SK-N-SH (cell line): ENCODE results near the gene EXOC6B. TPM values are rescaled to one million over a fixed set of nuclear protein-coding genes. Genes with fewer than 3 reads are reported as not detected.

Experiments used
- CTCF ChIA-PET: fragments of 300-600, 350-600 bp; formaldehyde crosslinking; extraction: SDS; loops from one replicate; lab custom pipeline; 2021; lab: Yijun Ruan, JAX
- POLR2A ChIA-PET: fragments of 350-600 bp; sonication (Branson Sonifier 250); formaldehyde crosslinking; extraction: SDS; loops from one replicate; lab custom pipeline; 2020; ENCODE audit warnings: antibody characterized with exemption, inconsistent platforms; lab: Yijun Ruan, JAX
- DNase-seq: peaks from one replicate; pipeline ENCODE4 v3.0.0; 2012
- H2AFZ ChIP-seq: fragments of 200-600 bp; sonication (generic); 2 replicates; pipeline ENCODE4 v1.8.1; 2016; ENCODE audit warnings: antibody characterized with exemption, mild to moderate bottlenecking, low read depth
- H3F3A ChIP-seq: fragments of 200-600 bp; sonication (generic); replicated peaks from 2 replicates; pipeline ENCODE3; 2016; ENCODE audit warnings: antibody characterized with exemption, mild to moderate bottlenecking; ENCODE audit not compliant: insufficient read depth
- H3K27ac ChIP-seq, 2 experiments: fragments of 200-500 bp in 1 of 2; fragments of 200-600 bp in 1 of 2; sonication (Bioruptor generic) in 1 of 2; sonication (generic), shearing (Covaris generic) in 1 of 2; 2 replicates each; pipeline versions ENCODE4 v1.5.1 to v1.6.1; 2014 to 2016; ENCODE audit warnings: low read depth in 2 of 2, inconsistent platforms in 1 of 2, low read length in 1 of 2, mild to moderate bottlenecking in 1 of 2, mixed read lengths in 1 of 2
- H3K27me3 ChIP-seq: fragments of 200-600 bp; sonication (generic), shearing (Covaris generic); 2 replicates; pipeline ENCODE4 v1.6.1; 2016; ENCODE audit warnings: mixed run types; ENCODE audit not compliant: insufficient read depth
- H3K36me3 ChIP-seq, 2 experiments: fragments of 200-500 bp in 1 of 2; fragments of 200-600 bp in 1 of 2; sonication (Bioruptor generic) in 1 of 2; sonication (generic) in 1 of 2; replicated peaks in 1 of 2; 2 replicates each; pipeline versions ENCODE3 to v1.5.1; 2014 to 2016; ENCODE audit warnings: low read length in 1 of 2, mild to moderate bottlenecking in 1 of 2; ENCODE audit not compliant: insufficient read depth in 2 of 2, control insufficient read depth in 1 of 2
- H3K4me1 ChIP-seq, 2 experiments: fragments of 200-500 bp in 1 of 2; fragments of 200-600 bp in 1 of 2; sonication (Bioruptor generic) in 1 of 2; sonication (generic), shearing (Covaris generic) in 1 of 2; 2 replicates each; pipeline versions ENCODE4 v1.5.1 to v1.6.1; 2014 to 2016; ENCODE audit warnings: low read depth in 1 of 2, low read length in 1 of 2, mixed run types in 1 of 2; ENCODE audit not compliant: insufficient read depth in 2 of 2, control insufficient read depth in 1 of 2
- H3K4me2 ChIP-seq: fragments of 200-600 bp; sonication (generic), shearing (Covaris generic); 2 replicates; pipeline ENCODE4 v1.6.1; 2017; ENCODE audit warnings: mixed run types
- H3K4me3 ChIP-seq, 2 experiments: fragments of 200-500 bp in 1 of 2; fragments of 200-600 bp in 1 of 2; sonication (Bioruptor generic) in 1 of 2; sonication (generic), shearing (Covaris generic) in 1 of 2; 2 replicates each; pipeline versions ENCODE4 v1.5.1 to v1.8.1; 2014 to 2016; ENCODE audit warnings: low read depth in 2 of 2, inconsistent platforms in 1 of 2, low read length in 1 of 2, mild to moderate bottlenecking in 1 of 2, mixed read lengths in 1 of 2, moderate library complexity in 1 of 2
- H3K79me2 ChIP-seq: fragments of 200-600 bp; sonication (generic); 2 replicates; pipeline ENCODE4 v1.8.1; 2017; ENCODE audit warnings: mild to moderate bottlenecking; ENCODE audit not compliant: insufficient read depth
- H3K9ac ChIP-seq: fragments of 200-600 bp; sonication (generic); 2 replicates; pipeline ENCODE4 v1.6.1; 2017; ENCODE audit warnings: mixed run types
- H3K9me2 ChIP-seq: fragments of 200-600 bp; sonication (generic); 2 replicates; pipeline ENCODE4 v1.6.1; 2017; ENCODE audit warnings: mixed run types
- H3K9me3 ChIP-seq: fragments of 200-600 bp; sonication (generic); 2 replicates; pipeline ENCODE4 v1.6.1; 2017; ENCODE audit warnings: mixed run types, mild to moderate bottlenecking, moderate library complexity
- H4K20me1 ChIP-seq: fragments of 200-600 bp; sonication (generic); 2 replicates; pipeline ENCODE4 v1.6.1; 2017; ENCODE audit warnings: mild to moderate bottlenecking, mixed run types; ENCODE audit not compliant: insufficient read depth
- CHD2 ChIP-seq: fragments of 150-350 bp; IDR thresholded peaks from 2 replicates; pipeline ENCODE4 v1.6.1; 2018; ENCODE audit warnings: low read length; ENCODE audit not compliant: partially characterized antibody
- CTCF ChIP-seq: fragments of 200-600 bp; sonication (generic); IDR thresholded peaks from 2 replicates; pipeline ENCODE4 v1.6.1; 2017; ENCODE audit warnings: antibody characterized with exemption, mild to moderate bottlenecking, moderate library complexity
- EP300 ChIP-seq, 2 experiments: IDR thresholded peaks; 2 replicates each; pipeline versions ENCODE4 v1.4.0 to v1.6.1; 2012; ENCODE audit warnings: borderline replicate concordance in 1 of 2, low read depth in 1 of 2, low read length in 1 of 2
- FOSL2 ChIP-seq: IDR thresholded peaks from 2 replicates; pipeline ENCODE4 v1.4.0; 2012; ENCODE audit warnings: low read depth, mild to moderate bottlenecking, moderate library complexity, borderline replicate concordance
- FOXM1 ChIP-seq: IDR thresholded peaks from 2 replicates; pipeline ENCODE4 v1.4.0; 2012; ENCODE audit warnings: low read depth, mild to moderate bottlenecking
- GABPA ChIP-seq: IDR thresholded peaks from 2 replicates; pipeline ENCODE4 v1.4.0; 2012; ENCODE audit warnings: low read depth, mild to moderate bottlenecking
- GATA2 ChIP-seq: sonication (generic); formaldehyde crosslinking; IDR thresholded peaks from 2 replicates; pipeline ENCODE4 v1.5.0; 2020; ENCODE audit warnings: mild to moderate bottlenecking, missing genetic modification reagents
- JUND ChIP-seq: IDR thresholded peaks from 2 replicates; pipeline ENCODE4 v1.4.0; 2012
- MXI1 ChIP-seq: IDR thresholded peaks from 2 replicates; pipeline ENCODE4 v1.6.1; 2012; ENCODE audit warnings: mild to moderate bottlenecking, low read depth, low read length, improper control_type of control experiment
- PBX3 ChIP-seq: IDR thresholded peaks from 2 replicates; pipeline ENCODE4; 2012
- RXRA ChIP-seq: IDR thresholded peaks from 2 replicates; pipeline ENCODE4 v1.4.0; 2012; ENCODE audit warnings: low read depth, mild to moderate bottlenecking, borderline replicate concordance
- TCF12 ChIP-seq: IDR thresholded peaks from 2 replicates; pipeline ENCODE4 v1.4.0; 2012
- TEAD4 ChIP-seq: IDR thresholded peaks from 2 replicates; pipeline ENCODE4 v1.4.0; 2012; ENCODE audit warnings: mild to moderate bottlenecking, borderline replicate concordance; ENCODE audit not compliant: insufficient read depth
- USF1 ChIP-seq: IDR thresholded peaks from 2 replicates; pipeline ENCODE4 v1.4.0; 2012; ENCODE audit warnings: low read depth, borderline replicate concordance
- WGBS: methylation state at CpG from one replicate; pipeline ENCODE4 v1.1.6; 2017; ENCODE audit warnings: low lambda C conversion rate; 5-methylcytosine and 5-hydroxymethylcytosine counted together
- polyA plus RNA-seq, 3 experiments: library from polyadenylated mRNA; depleted of rRNA; stranded (reverse); fragments of >200 nt; gene quantifications; 2 replicates each; pipeline ENCODE4 v1.2.3, GENCODE V29; 2012

EXOC6B gene
- polyA plus RNA-seq, 1 of the 3 experiments (the other 2 are of a cell fraction), result 7.4 TPM

GRCh38 chr2:72828840-72829507 is 3.1 kb upstream of the EXOC6B start:
- peaks cover 4 to 8% of the 10 kb centered on the region in 2 experiments; a peak in 2 of 4 replicates for H3K4me1 ChIP-seq
- POLR2A ChIA-PET, result no interaction called here
- no peaks in the 10 kb centered on the region for H3K9me2 ChIP-seq
- H3K79me2 ChIP-seq, result peaks cover 3% of the 10 kb centered on the region; the same call in 1 of the 2 replicates
- H2AFZ ChIP-seq, result no peak overlapping the region
- H3K9ac ChIP-seq, result no peak overlapping the region
- no peak overlapping the region for H3K27ac ChIP-seq
- no peak for TF ChIP-seq TEAD4
- no peak for TF ChIP-seq CHD2
- no peak for TF ChIP-seq FOSL2
- TF ChIP-seq GABPA, result no peak
- no peak for TF ChIP-seq GATA2
- TF ChIP-seq, all 33 proteins: peak for 0
- CTCF ChIA-PET, result interaction anchor here (0.8 to 2.3 kb wide), 2 partner anchors 31 to 59 kb away, joined by 3 to 8 read pairs; partner anchors contain the start of gene SPR
- no peaks in the 10 kb centered on the region for H3K27me3 ChIP-seq
- WGBS, result 68% methylated on average over 6 of the region's 6 CpGs
- no peaks in the 10 kb centered on the region for H3K36me3 ChIP-seq
- no peaks in the 10 kb centered on the region for H4K20me1 ChIP-seq
- no peak for DNase-seq
- no peaks in the 10 kb centered on the region for H3K9me3 ChIP-seq
- H3K4me3 ChIP-seq, result no peak overlapping the region
- H3K4me2 ChIP-seq, result no peak overlapping the region
- H3F3A ChIP-seq, result no peaks in the 10 kb centered on the region

GRCh38 chr2:72827966-72828646 is 2.3 kb upstream of the EXOC6B start:
- TF ChIP-seq TCF12 (no peak), JUND (0 out of 2 replicates have a peak, but pooled peaks have one; percentile 26)
- no peak overlapping the region for H3K27ac ChIP-seq
- no peaks in the 10 kb centered on the region for H3K36me3 ChIP-seq
- no peaks in the 10 kb centered on the region for H3F3A ChIP-seq
- H3K4me1 ChIP-seq, result peaks cover 4 to 8% of the 10 kb centered on the region in 2 experiments; a peak in 2 of 4 replicates
- no peak overlapping the region for H2AFZ ChIP-seq
- no peaks in the 10 kb centered on the region for H3K27me3 ChIP-seq
- H3K4me3 ChIP-seq, result no peak overlapping the region
- H4K20me1 ChIP-seq, result no peaks in the 10 kb centered on the region
- WGBS, result 46% methylated on average over 5 of the region's 5 CpGs
- no peak overlapping the region for H3K9ac ChIP-seq
- CTCF ChIA-PET, result interaction anchor here (2.3 kb wide), 1 partner anchor 32 kb away, joined by 8 read pairs; no protein-coding TSS in a partner anchor
- POLR2A ChIA-PET, result no interaction called here
- H3K79me2 ChIP-seq, result peaks cover 10% of the 10 kb centered on the region; the same call in 1 of the 2 replicates
- no peaks in the 10 kb centered on the region for H3K9me3 ChIP-seq
- H3K9me2 ChIP-seq, result no peaks in the 10 kb centered on the region
- DNase-seq, result no peak
- H3K4me2 ChIP-seq, result no peak overlapping the region

- no peaks in the 10 kb centered on the region for H3K36me3 ChIP-seq
- WGBS, result 86% methylated on average over 1 of the region's 1 CpG
- no peak for DNase-seq
- H3K27me3 ChIP-seq, result no peaks in the 10 kb centered on the region
- no peaks in the 10 kb centered on the region for H3K9me3 ChIP-seq
- no peak overlapping the region for H3K4me3 ChIP-seq
- no peaks in the 10 kb centered on the region for H4K20me1 ChIP-seq
- H3K9me2 ChIP-seq, result no peaks in the 10 kb centered on the region
- peaks cover 10% of the 10 kb centered on the region; the same call in 1 of the 2 replicates for H3K79me2 ChIP-seq
- TF ChIP-seq USF1, result no peak
- no peak for TF ChIP-seq EP300 (IDR thresholded peaks at IDR 0.05; ENCODE audit: borderline replicate concordance in 1 of 2, low read depth in 1 of 2, low read length in 1 of 2)
- TF ChIP-seq RXRA, result no peak
- no peak for TF ChIP-seq CTCF
- TF ChIP-seq FOXM1, result no peak
- no peak for TF ChIP-seq MXI1
- TF ChIP-seq PBX3, result no peak
- TF ChIP-seq FOSL2, result no peak
- no peak overlapping the region for H3K27ac ChIP-seq
- peaks cover 4 to 8% of the 10 kb centered on the region in 2 experiments; a peak in 2 of 4 replicates for H3K4me1 ChIP-seq
- CTCF ChIA-PET, result interaction anchor here (2.3 kb wide), 1 partner anchor 32 kb away, joined by 8 read pairs; no protein-coding TSS in a partner anchor
- H3K4me2 ChIP-seq, result no peak overlapping the region
- H3K9ac ChIP-seq, result no peak overlapping the region
- POLR2A ChIA-PET, result no interaction called here
- H3F3A ChIP-seq, result no peaks in the 10 kb centered on the region
- no peak overlapping the region; the same call in 1 of the 2 replicates for H2AFZ ChIP-seq
These were observed 1.7 kb upstream of the EXOC6B start for GRCh38 chr2:72827487-72827886.
